GM06990 (cell line): ENCODE results near the gene OR51A2.

ENCODE experiments used
- DNase-seq: peaks from one replicate; pipeline ENCODE4 v3.0.0-alpha.2; 2011; ENCODE audit not compliant: insufficient read length; ENCODE audit errors: extremely low read depth
- H3K27me3 ChIP-seq: replicated peaks from 2 replicates; pipeline ENCODE4 v1.6.0; 2011; ENCODE audit warnings: low read length; ENCODE audit not compliant: control insufficient read depth, insufficient read depth
- H3K36me3 ChIP-seq: 2 replicates; pipeline ENCODE4 v1.5.1; 2011; ENCODE audit warnings: low read length; ENCODE audit not compliant: control insufficient read depth, insufficient read depth
- H3K4me3 ChIP-seq: replicated peaks from 2 replicates; pipeline ENCODE4 v1.5.1; 2011; ENCODE audit warnings: low read depth, mild to moderate bottlenecking, control low read depth, low read length
- CTCF ChIP-seq: IDR thresholded peaks from 2 replicates; pipeline ENCODE4 v1.5.1; 2011; ENCODE audit warnings: low read length, control low read depth, mild to moderate bottlenecking, inconsistent platforms; ENCODE audit not compliant: insufficient read depth, poor library complexity, severe bottlenecking

OR51A2 gene

GRCh38 chr11:4936745-4937144 lies 18.8 kb downstream of the OR51A2 start:
- Histone ChIP-seq H3K27me3 (no peaks in the 10 kb centered on the region), H3K4me3 (no peak overlapping the region), H3K36me3 (no peaks in the 10 kb centered on the region)
- TF ChIP-seq CTCF: no peak
- no peak for DNase-seq

- Histone ChIP-seq H3K4me3 (no peak overlapping the region), H3K36me3 (no peaks in the 10 kb centered on the region), H3K27me3 (no peaks in the 10 kb centered on the region)
- TF ChIP-seq CTCF: no peak
- no peak for DNase-seq
Measured at GRCh38 chr11:4932751-4933150, 22.8 kb downstream of the OR51A2 start.

- Histone ChIP-seq H3K27me3 (no peaks in the 10 kb centered on the region; the same call in 1 of the 2 replicates), H3K36me3 (no peaks in the 10 kb centered on the region), H3K4me3 (no peak overlapping the region)
- no peak for DNase-seq
- no peak for TF ChIP-seq CTCF
Measured at GRCh38 chr11:4926608-4927007, 28.9 kb downstream of the OR51A2 start.

- H3K4me3 ChIP-seq: no peak within 1 kb of the TSS
- no peak for TF ChIP-seq CTCF
- no peak for DNase-seq
- H3K27me3 ChIP-seq: no peaks in the 10 kb centered on the region; the same call in 1 of the 2 replicates
- H3K36me3 ChIP-seq: no peaks in the 10 kb centered on the region
Measured at GRCh38 chr11:4924239-4924638, 31.3 kb downstream of the OR51A2 start, which contains the start of gene OR51G1. Gene OR51G1 (minus strand): TSS chr11:4924339. CDS start chr11:4924339, 0 bp downstream.

- H3K36me3 ChIP-seq: no peaks in the 10 kb centered on the region
- no peak for TF ChIP-seq CTCF
- no peak overlapping the region for H3K4me3 ChIP-seq
- DNase-seq: no peak
- H3K27me3 ChIP-seq: no peaks in the 10 kb centered on the region; the same call in 1 of the 2 replicates
Measured at GRCh38 chr11:4922304-4922703, 33.2 kb downstream of the OR51A2 start.

- Histone ChIP-seq H3K36me3 (no peaks in the 10 kb centered on the region), H3K4me3 (no peak overlapping the region), H3K27me3 (no peaks in the 10 kb centered on the region)
- no peak for TF ChIP-seq CTCF
- no peak for DNase-seq
Measured at GRCh38 chr11:4921796-4922195, 33.7 kb downstream of the OR51A2 start.
